HG02973 (cell line): Measurements from ENCODE around the gene DOCK1.

Experiments
- ATAC-seq: cut with Tn5 transposase; IDR thresholded peaks from one replicate; pipeline ENCODE4 v1.9.1; 2021; ENCODE audit warnings: moderate library complexity; ENCODE audit not compliant: unreplicated experiment

Gene DOCK1

DNA sequence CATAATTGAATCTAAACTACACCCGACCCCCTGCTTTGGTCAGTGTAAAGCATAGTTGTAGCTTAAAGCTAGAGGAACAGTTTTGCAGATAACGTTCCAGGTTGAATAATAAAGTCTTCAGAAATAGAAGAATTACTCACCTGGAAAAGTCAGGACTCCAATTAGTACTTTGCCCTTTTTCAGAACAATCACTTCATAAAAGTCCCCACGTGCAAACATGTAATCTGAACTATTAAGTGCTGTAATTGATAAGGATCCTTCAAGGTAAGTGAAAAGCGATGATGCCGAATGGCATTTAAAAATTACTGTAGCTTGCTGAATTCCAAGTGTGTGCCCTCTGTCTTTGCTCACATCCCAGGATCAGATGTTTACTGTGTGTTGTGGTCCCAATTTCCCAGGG is 344.8 kb downstream of the DOCK1 start:
- ATAC-seq = no peak

DNA sequence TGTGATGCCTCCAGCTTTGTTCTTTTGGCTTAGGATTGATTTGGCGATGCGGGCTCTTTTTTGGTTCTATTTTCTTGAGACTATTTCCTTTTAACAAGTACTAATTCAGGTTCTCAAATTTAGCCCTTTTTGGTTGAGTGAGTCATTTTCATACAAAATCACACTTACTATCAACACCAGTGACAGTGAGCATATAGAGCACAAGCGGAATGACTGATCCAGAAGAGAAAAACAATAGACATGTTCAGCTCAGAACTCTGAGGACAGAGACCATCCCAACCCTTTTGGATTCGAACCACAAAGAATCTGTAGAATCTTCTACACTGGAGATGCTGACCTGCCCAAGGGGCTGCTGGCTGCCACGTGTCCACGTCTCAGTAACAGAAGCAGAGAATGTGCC is 347.6 kb downstream of the DOCK1 start:
- no peak for ATAC-seq

GRCh38 chr10:127254276-127254675 is 349.0 kb downstream of the DOCK1 start:
- no peak for ATAC-seq

DNA sequence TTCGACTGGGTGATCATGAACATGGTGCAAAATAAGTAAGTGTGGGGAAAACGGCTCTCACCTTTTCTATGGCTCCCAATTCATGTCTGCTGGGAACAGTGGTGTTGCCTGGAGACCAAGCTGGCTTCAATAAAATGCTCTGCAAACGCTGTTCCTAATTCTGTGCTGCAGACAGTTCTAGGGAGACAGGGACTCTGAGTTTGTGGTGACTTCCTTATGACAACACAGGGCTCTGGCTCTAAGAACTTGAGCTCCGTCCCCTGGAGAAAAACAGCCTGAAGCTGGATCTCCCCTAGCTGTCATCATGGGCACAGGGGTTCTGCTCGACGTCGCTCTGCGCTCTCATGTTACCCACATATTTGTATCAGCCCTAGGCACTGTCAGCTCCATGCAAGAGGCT is 352.2 kb downstream of the DOCK1 start:
- ATAC-seq = no peak

- no peak for ATAC-seq
Measured at GRCh38 chr10:127259347-127259746, 354.1 kb downstream of the DOCK1 start.

DNA sequence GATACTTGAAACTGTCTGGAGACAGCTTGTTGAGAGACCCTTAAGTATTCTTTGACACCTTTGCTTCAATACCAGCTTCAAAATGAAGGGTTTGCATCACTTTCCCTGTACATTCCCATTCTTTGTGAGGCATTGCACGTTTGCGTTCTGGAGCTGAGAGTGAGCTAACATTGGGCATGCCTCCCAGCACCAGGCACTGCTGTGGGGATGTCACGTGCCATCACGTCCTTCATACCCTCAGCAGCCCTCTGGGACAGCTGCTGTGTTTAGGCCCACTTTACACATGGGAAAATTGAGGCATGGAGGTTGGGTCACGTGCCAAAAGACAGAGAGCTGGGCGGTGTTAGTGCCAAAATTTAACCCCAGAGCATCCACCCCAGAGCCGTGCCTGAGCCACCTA is 357.4 kb downstream of the DOCK1 start:
- no peak for ATAC-seq

- no peak for ATAC-seq
Measured at GRCh38 chr10:127265288-127265687, 360.1 kb downstream of the DOCK1 start.

DNA sequence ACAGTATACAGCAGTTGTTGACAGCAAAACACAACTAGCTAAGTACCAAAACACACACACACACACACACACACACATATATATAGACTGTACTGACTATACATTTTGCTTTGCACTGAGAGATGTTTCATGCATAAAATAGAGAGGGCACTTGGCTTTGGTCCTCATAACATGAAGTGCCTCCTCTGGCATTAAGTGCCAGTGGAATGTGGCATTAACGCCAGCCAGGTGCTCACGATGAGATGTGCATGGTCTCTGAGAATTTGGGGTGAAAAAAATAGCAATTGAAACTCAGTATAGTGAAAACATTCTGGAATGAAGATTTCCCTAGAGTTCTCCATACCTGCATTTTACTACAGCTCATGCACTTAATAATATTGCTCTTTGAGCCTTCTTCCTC is 361.2 kb downstream of the DOCK1 start:
- ATAC-seq = no peak

- ATAC-seq = no peak
Measured at GRCh38 chr10:127267442-127267841, 362.2 kb downstream of the DOCK1 start.

DNA sequence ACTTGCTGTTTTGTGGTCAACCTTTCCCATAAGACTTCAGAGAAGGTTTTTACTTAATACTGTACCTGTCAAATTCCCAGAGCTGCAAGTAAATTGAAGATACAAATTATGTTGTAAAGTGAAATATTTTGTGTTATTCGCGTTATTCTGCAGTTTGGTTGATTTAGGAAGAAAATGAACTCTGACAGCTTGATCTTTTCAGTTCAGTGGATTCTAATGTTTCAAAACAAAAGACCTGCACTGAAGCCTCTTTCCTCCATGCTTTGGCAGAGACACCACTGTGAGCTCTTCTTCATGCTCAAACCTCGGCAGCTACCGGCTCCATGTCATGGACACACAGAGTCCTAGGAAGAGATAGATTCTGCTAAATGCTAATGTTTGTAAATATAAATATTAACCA is 366.8 kb downstream of the DOCK1 start:
- no peak for ATAC-seq

GRCh38 chr10:127275272-127275671 is 370.0 kb downstream of the DOCK1 start:
- no peak for ATAC-seq

DNA sequence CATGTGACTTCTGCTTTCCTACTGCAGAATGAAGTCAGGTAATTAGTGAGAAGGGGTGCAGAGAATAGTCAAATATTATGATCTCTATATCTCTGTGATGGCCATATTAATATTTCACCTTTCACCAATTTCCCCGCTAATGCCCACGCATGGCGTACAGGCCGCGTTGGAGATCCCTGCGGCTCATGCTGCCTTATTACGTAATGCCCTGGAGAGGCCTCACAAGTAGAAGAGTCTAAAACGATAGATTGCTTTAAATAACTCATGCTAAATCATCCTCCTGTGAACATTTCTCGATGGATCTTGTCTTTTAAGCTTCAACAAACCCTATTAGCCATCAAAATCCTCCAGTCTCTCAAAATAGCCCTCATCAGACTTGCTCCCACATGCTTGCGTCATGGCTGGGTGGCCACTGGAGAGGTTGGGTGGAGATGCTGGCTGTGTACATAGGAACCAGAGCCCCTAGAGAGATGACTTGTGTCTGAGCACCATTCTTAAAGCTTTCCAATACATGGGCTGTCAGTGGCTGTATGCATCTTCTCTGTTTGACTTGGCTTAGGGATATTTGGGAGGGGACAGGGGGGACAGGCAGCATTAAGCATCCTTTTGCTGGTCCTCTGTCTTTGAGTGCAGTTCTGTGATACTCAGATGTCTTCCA is 370.7 kb downstream of the DOCK1 start:
- ATAC-seq = no peak

GRCh38 chr10:127276794-127277462 is 371.7 kb downstream of the DOCK1 start:
- no peak for ATAC-seq

- ATAC-seq = no peak
Measured at GRCh38 chr10:127278001-127278400, 372.8 kb downstream of the DOCK1 start.

GRCh38 chr10:127279334-127279774 is 374.1 kb downstream of the DOCK1 start:
- ATAC-seq = no peak

DNA sequence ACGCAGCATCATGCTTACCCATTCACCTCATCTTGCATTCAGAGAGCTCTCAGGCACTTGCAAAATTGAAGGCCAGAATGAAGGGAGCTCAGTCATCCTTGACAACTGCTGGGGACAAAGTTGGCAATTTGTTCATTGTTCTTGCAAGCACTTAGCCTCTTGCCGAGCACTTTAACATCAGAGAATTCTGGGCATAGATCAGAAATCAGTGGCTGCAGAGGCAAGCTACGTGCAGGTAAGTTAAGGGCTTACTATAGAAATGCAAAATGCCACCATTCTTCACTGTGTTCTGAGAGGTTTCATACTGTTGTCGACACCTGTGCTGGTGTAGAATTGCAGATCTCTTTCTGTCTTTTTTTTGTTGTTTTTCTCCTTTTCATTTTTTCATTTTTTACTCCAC is 375.2 kb downstream of the DOCK1 start:
- ATAC-seq = no peak

DNA sequence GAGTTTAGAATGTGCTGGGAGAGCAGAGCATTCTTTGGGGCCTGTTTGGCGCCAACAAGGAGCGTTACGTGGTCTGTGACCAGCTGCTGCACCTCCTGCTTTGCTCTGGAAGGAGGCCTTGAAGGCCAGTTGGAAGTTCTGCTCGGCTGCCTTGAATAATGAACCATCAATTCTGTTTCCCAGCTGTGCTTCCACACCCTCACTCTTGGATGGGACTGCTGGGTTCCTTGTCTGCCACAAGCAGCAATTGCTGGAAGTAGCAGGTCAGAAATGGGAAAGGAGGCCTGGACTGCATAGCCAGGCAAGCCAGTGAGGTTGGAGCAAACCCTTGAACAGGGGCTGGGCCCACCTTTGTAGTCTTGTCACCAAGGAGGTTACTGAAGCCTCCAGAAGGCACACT is 377.8 kb downstream of the DOCK1 start:
- ATAC-seq = no peak

DNA sequence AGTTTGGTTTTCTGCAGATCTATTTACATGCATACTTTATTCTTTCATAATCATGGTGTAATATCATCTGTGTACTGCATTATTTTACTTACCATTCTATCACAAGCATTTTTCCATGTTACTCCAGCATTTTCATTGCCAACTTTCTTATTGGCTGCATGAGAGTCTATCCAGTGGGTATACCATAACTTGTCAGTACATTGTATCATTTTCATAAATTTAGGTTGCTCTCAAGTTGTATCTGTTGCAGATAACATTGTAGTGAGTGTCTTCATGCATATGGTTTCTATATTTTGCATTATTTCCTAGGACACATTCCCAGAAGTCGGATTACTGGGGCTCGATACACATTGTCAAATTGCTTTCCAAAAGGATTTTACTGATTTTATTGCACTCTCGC is 378.3 kb downstream of the DOCK1 start:
- no peak for ATAC-seq

- no peak for ATAC-seq
Measured at GRCh38 chr10:127290850-127291249, 385.6 kb downstream of the DOCK1 start.

DNA sequence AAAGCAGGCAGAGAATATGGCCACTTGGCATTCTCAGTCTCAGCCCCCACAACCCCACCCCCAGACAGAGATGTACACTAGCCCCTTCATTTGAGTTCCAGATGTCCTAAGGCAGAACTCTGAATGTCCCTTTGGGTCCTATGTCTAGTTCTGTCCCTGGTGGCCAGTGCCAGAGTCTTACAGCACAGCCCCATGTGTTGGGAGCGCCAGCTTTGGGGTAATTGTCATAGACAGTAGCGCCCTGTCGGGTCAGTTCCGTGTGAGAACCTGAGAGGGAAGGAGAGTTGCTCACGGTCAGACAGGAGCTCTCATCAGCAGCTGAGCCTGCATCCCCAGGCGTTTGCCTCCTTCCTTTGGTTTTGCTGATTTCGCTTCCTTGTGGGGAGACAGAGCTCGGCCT is 386.1 kb downstream of the DOCK1 start:
- no peak for ATAC-seq

- ATAC-seq = no peak
Measured at GRCh38 chr10:127292888-127293287, 387.7 kb downstream of the DOCK1 start.

DNA sequence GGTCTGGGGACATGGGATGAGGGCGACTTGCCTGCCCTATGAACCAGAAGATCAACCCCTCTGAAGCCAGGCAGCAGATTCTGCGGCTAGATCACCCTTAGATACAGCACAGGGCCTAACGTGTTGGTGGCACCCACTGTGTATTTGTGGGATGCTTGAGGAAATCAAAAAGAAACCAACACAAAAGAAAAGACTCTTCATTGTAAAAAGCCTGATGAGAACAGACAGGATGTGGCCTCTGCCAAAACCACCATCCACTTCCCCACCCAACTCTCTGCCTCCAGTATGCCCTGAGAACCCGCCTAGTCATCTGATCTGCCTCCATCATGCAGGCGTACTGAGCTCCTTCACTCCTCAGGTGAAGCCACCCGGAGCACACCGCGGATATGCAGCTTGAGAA is 388.4 kb downstream of the DOCK1 start:
- no peak for ATAC-seq

DNA sequence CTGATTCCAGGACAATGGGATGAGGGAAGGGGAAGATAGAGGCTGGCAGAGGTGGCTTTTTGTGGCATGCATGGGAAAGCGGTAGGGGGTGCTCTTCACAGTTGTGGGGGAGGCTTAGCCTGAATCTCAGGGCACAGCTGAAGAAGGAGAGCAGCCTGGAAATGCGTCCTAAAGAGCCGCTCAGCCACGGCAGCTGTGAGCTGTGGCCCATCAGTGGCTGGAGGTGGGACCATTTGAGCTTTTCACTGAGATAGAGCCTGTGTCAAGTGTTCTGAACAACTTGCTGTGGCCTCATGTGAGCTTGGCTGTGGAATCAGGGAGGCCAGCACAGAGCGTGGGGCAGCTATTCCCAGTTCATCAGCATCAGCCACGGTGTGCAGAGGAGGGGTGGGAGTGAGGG is 391.5 kb downstream of the DOCK1 start:
- no peak for ATAC-seq
